ENCODE results near the gene CASP5.

GRCh38 chr11:105022527-105022926 lies 441 bp downstream of the CASP5 start:
- TF ChIP-seq CTCF (optimal IDR thresholded peaks at IDR 0.05 in 1 of 3, IDR thresholded peaks at IDR 0.05 in 1 of 3, conservative IDR thresholded peaks at IDR 0.05 in 1 of 3; ENCODE audit: extremely low read depth in 1 of 3, insufficient read depth in 2 of 3, low read length in 3 of 3), result no peak
- no peak for TF ChIP-seq EZH2 (IDR thresholded peaks at IDR 0.05; ENCODE audit: low read length)

Measured in keratinocyte (primary cell).